ENCODE data around the gene KHNYN.

KHNYN gene

DNA sequence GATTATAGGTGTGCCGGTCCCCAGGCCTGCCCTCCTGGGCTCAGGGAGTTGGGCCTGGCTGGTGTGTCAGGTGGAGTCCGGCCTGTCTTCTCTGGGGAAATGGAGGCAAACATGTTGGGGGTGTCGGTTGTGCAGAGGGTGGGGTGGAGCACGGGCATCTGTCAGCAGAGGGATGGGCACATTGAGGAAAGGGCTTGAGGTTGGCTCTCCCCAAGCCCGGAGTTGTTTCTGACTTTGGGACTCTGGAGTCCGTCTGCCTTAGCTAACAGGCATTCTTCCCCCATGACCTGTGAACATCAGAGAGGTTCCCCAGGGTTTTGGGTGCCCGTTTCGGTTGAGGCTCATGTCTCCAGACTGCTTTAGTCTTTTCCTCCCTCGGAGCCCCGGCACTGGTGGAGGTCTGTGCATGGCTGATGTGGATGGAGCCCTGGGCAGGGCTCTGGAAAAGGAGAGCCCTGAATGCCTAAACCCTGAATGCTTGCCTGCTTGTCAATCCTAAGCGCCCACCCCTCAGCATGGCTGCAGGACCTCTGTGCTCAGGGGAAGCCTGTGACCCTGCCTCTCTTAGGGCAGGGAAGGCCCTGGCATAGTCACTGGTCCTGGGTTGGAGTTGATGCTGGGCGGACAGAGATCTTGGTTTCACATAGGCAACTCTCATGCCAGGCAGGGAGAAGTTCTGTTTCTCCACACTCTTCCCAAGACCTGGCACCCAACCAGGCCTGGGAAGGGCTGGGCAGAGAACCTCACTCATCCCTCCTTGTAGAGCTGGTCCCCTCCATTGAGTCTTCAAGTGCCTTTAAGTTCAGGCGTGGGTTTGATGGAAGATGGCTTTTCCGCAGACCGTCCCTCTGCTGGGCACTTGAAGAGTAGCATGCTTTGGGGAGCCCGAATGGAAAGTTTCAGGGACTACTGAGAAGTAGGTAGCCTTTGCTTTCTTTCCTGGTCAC lies 18.0 kb upstream of the KHNYN start:
- H3K36me3 Mint-ChIP-seq (ENCODE audit: low read depth) = no peaks in the 10 kb centered on the region
- no peaks in the 10 kb centered on the region for H3K4me1 Mint-ChIP-seq (ENCODE audit: low read depth)
- H3K9me3 Mint-ChIP-seq = no peaks in the 10 kb centered on the region
- DNase-seq = no peak
- H3K27me3 Mint-ChIP-seq = peaks cover 7% of the 10 kb centered on the region
- H3K4me3 Mint-ChIP-seq = no peak overlapping the region
- H3K27ac Mint-ChIP-seq = no peak overlapping the region

DNA sequence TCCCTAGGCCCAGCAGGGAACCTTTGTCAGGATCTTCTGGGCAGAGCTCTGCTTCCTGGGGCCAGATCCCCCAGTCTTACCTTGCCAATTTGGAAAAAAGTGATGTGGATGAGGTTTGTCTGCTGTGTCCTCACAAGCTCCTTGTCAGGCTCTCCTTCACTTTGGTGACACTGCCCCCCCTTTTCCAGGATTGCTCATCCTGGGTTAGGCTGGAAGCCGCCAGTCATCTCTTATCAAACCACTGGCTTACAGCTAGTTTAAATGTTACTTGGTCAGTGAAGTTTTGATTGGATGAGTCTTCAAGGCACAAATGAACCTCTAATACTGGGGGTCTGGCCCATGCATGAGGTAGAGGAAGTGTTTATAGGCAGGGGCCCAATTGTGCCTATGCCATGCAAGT lies 15.7 kb upstream of the KHNYN start:
- H3K27ac Mint-ChIP-seq = no peak overlapping the region

GRCh38 chr14:24414732-24415420 lies 14.9 kb upstream of the KHNYN start:
- no peak overlapping the region for H3K4me3 Mint-ChIP-seq
- no peak for DNase-seq
- H3K27me3 Mint-ChIP-seq = peaks cover 4% of the 10 kb centered on the region
- H3K27ac Mint-ChIP-seq = no peak overlapping the region
- H3K36me3 Mint-ChIP-seq (ENCODE audit: low read depth) = no peaks in the 10 kb centered on the region
- no peaks in the 10 kb centered on the region for H3K4me1 Mint-ChIP-seq (ENCODE audit: low read depth)
- H3K9me3 Mint-ChIP-seq = no peaks in the 10 kb centered on the region

More for the DNA sequence above, 15.7 kb upstream of the KHNYN start:
- Mint-ChIP-seq H3K4me1 (ENCODE audit: low read depth) (no peaks in the 10 kb centered on the region), H3K9me3 (no peaks in the 10 kb centered on the region), H3K36me3 (ENCODE audit: low read depth) (no peaks in the 10 kb centered on the region), H3K27me3 (peaks cover 3% of the 10 kb centered on the region), H3K4me3 (no peak overlapping the region)
- DNase-seq = no peak

- no peaks in the 10 kb centered on the region for H3K36me3 Mint-ChIP-seq (ENCODE audit: low read depth)
- no peak for DNase-seq
- H3K27me3 Mint-ChIP-seq = peaks cover 4% of the 10 kb centered on the region
- H3K4me3 Mint-ChIP-seq = no peak overlapping the region
- no peaks in the 10 kb centered on the region for H3K4me1 Mint-ChIP-seq (ENCODE audit: low read depth)
- H3K27ac Mint-ChIP-seq = no peak overlapping the region
- H3K9me3 Mint-ChIP-seq = no peaks in the 10 kb centered on the region
Observed at GRCh38 chr14:24415421-24416253, 14.1 kb upstream of the KHNYN start.

GRCh38 chr14:24416254-24416931 lies 13.4 kb upstream of the KHNYN start:
- Mint-ChIP-seq H3K4me1 (ENCODE audit: low read depth) (no peaks in the 10 kb centered on the region), H3K4me3 (no peak overlapping the region), H3K27me3 (peaks cover 4% of the 10 kb centered on the region), H3K36me3 (ENCODE audit: low read depth) (no peaks in the 10 kb centered on the region), H3K9me3 (no peaks in the 10 kb centered on the region), H3K27ac (no peak overlapping the region)
- no peak for DNase-seq

DNA sequence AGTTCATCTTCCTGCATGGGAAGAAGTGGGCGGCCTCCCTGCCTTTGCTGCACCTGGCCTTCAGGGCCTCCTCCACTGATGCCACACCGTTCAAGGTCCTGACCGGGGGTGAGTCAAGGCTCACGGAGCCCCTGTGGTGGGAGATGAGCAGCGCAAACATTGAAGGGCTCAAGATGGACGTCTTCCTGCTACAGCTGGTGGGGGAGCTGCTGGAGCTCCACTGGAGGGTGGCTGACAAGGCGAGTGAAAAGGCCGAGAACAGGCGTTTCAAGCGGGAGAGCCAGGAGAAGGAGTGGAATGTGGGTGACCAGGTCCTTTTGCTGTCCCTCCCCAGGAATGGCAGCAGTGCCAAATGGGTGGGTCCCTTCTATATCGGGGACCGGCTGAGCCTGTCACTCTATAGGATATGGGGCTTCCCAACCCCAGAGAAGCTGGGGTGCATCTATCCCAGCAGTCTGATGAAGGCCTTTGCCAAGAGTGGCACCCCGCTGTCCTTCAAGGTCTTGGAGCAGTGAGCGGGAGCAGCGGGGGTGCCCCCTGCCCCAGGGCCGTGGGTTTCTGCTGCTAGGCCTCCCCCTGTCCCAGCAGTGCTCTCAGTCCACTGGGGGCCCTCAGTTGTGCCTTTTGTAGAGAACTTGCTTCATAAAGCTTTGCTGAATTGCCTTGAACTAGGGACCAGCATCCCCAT lies 12.7 kb upstream of the KHNYN start:
- Mint-ChIP-seq H3K27ac (no peak overlapping the region), H3K36me3 (ENCODE audit: low read depth) (no peaks in the 10 kb centered on the region), H3K4me3 (no peak overlapping the region), H3K27me3 (peaks cover 4% of the 10 kb centered on the region), H3K4me1 (ENCODE audit: low read depth) (no peaks in the 10 kb centered on the region), H3K9me3 (no peaks in the 10 kb centered on the region)
- DNase-seq = no peak

GRCh38 chr14:24417832-24418491 lies 11.8 kb upstream of the KHNYN start:
- no peaks in the 10 kb centered on the region for H3K9me3 Mint-ChIP-seq
- no peak for DNase-seq
- peaks cover 4% of the 10 kb centered on the region for H3K27me3 Mint-ChIP-seq
- no peak overlapping the region for H3K27ac Mint-ChIP-seq
- H3K4me1 Mint-ChIP-seq (ENCODE audit: low read depth) = no peaks in the 10 kb centered on the region
- H3K36me3 Mint-ChIP-seq (ENCODE audit: low read depth) = no peaks in the 10 kb centered on the region
- H3K4me3 Mint-ChIP-seq = no peak overlapping the region

GRCh38 chr14:24418492-24418873 lies 11.3 kb upstream of the KHNYN start:
- H3K36me3 Mint-ChIP-seq (ENCODE audit: low read depth) = no peaks in the 10 kb centered on the region

DNA sequence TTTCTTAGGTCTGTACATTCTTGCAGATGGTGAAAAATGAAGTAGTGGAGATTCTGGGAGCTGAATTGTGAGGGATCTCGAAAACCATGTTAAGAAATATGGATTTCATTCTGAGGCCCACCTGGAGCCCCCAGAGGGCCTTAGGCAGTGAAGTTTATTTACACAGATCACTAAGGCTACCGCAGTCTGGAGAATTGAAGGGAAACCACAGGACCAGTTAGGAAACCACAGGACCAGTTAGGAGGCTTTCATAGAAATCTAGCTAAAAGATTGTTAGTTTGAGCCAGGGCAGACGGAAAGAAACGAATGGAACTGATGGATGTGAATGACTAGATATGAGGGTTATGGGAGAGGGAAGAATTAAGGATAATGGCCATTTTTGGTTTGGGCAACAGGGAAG lies 7.5 kb upstream of the KHNYN start:
- Mint-ChIP-seq H3K4me3 (no peak overlapping the region), H3K27ac (no peak overlapping the region), H3K4me1 (ENCODE audit: low read depth) (peaks cover 20% of the 10 kb centered on the region), H3K27me3 (peaks cover 4% of the 10 kb centered on the region), H3K9me3 (no peaks in the 10 kb centered on the region), H3K36me3 (ENCODE audit: low read depth) (no peaks in the 10 kb centered on the region)
- DNase-seq = no peak

More at GRCh38 chr14:24418492-24418873, 11.3 kb upstream of the KHNYN start:
- DNase-seq = no peak
- peaks cover 4% of the 10 kb centered on the region for H3K27me3 Mint-ChIP-seq
- no peak overlapping the region for H3K27ac Mint-ChIP-seq
- H3K9me3 Mint-ChIP-seq = no peaks in the 10 kb centered on the region
- H3K4me1 Mint-ChIP-seq (ENCODE audit: low read depth) = no peaks in the 10 kb centered on the region
- H3K4me3 Mint-ChIP-seq = no peak overlapping the region

DNA sequence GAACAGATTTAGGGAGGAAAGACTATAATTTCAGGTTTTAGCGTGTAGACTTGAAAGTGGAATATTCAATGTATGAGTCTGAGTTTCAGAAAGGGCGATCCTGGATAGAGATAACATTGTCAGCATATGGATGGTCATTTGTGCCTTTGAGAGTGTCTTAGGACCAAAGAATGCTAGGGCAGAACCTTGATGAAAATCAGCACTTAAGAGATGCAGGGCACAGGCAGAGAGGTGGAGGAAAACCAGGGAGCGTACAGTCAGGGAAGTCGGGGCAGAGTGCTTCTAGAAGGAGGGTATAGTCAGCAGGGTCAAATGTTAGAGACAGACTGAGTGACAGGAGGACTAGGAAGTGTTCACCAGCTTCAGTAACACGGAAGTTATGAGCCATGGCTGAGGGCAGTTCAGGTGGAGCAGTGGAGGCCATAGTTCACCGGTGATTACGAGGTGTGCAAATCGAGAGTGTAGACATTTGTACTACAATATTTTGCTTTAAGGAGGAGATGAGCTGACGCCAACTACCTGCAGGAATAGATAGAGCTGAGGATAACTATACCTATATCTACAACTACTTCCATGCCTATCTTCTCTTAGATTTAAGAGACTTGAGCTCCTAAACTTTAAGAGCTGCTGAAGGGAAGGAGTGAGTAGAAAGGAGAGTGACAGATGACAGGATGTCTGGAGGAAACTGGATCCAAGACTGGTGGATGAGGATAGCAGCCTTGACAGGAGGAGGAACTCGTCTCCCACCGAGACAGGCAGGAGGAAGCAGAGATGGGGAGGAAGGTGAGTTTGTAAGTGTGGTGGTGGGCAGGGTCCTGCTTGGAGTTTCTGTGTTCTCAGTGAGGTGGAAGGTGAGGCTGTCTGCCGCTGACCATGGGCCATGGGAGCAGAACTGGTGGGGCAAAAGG lies 6.8 kb upstream of the KHNYN start:
- DNase-seq = no peak
- Mint-ChIP-seq H3K9me3 (no peaks in the 10 kb centered on the region), H3K36me3 (ENCODE audit: low read depth) (no peaks in the 10 kb centered on the region), H3K4me3 (no peak overlapping the region), H3K27me3 (peaks cover 4% of the 10 kb centered on the region), H3K27ac (no peak overlapping the region), H3K4me1 (ENCODE audit: low read depth) (peaks cover 23% of the 10 kb centered on the region)

GRCh38 chr14:24425704-24426103 lies 4.0 kb upstream of the KHNYN start:
- H3K27me3 Mint-ChIP-seq = no peaks in the 10 kb centered on the region
- DNase-seq = no peak
- peaks cover 33% of the 10 kb centered on the region for H3K4me1 Mint-ChIP-seq (ENCODE audit: low read depth)
- no peak overlapping the region for H3K27ac Mint-ChIP-seq
- H3K9me3 Mint-ChIP-seq = no peaks in the 10 kb centered on the region
- H3K36me3 Mint-ChIP-seq (ENCODE audit: low read depth) = peaks cover 6% of the 10 kb centered on the region
- H3K4me3 Mint-ChIP-seq = no peak overlapping the region

- Mint-ChIP-seq H3K4me1 (ENCODE audit: low read depth) (peaks cover 37% of the 10 kb centered on the region), H3K9me3 (no peaks in the 10 kb centered on the region), H3K36me3 (ENCODE audit: low read depth) (peaks cover 13% of the 10 kb centered on the region), H3K4me3 (no peak overlapping the region), H3K27ac (no peak overlapping the region), H3K27me3 (no peaks in the 10 kb centered on the region)
- DNase-seq = no peak
Observed at GRCh38 chr14:24426150-24426911, 3.4 kb upstream of the KHNYN start.
